DND-41 (cell line): ENCODE data around the gene NPHP4.

ENCODE experiments used
- CTCF ChIP-seq: IDR thresholded peaks from 2 replicates; pipeline ENCODE4 v1.5.1; 2012; ENCODE audit warnings: borderline replicate concordance, low read length, moderate library complexity, mild to moderate bottlenecking; ENCODE audit not compliant: poor library complexity, severe bottlenecking; ENCODE audit errors: extremely low read depth
- EZH2 ChIP-seq: IDR thresholded peaks from 3 replicates; pipeline ENCODE4 v1.6.1; 2012; ENCODE audit warnings: borderline replicate concordance, low read depth, mild to moderate bottlenecking, moderate library complexity, low read length, inconsistent platforms; ENCODE audit not compliant: severe bottlenecking

- TF ChIP-seq CTCF = no peak
- TF ChIP-seq EZH2 = no peak
Observed at GRCh38 chr1:5910666-5911065, 81.6 kb downstream of the NPHP4 start.
